ES-I3 (cell line): ENCODE results near the gene P3H1.
"Not testable (repeated sequence)": the region's sequence is repeated elsewhere in the genome, so short reads cannot be mapped to it uniquely, and the experiment has no call there.

Experiments
- H3K36me3 ChIP-seq: 2 replicates; pipeline ENCODE4 v1.6.1; 2013; ENCODE audit warnings: mild to moderate bottlenecking, low read length, control low read depth, moderate library complexity; ENCODE audit not compliant: insufficient read depth
- H3K4me1 ChIP-seq: 2 replicates; pipeline ENCODE4 v1.6.1; 2013; ENCODE audit warnings: mild to moderate bottlenecking, control low read depth, low read length; ENCODE audit not compliant: insufficient read depth
- H3K9ac ChIP-seq: 2 replicates; pipeline ENCODE4 v1.6.1; 2013; ENCODE audit warnings: low read depth, mild to moderate bottlenecking, low read length, moderate library complexity
- H3K9me3 ChIP-seq: 2 replicates; pipeline ENCODE4 v1.6.1; 2013; ENCODE audit warnings: mild to moderate bottlenecking, low read length, moderate library complexity; ENCODE audit not compliant: control insufficient read depth, insufficient read depth

The P3H1 gene

DNA sequence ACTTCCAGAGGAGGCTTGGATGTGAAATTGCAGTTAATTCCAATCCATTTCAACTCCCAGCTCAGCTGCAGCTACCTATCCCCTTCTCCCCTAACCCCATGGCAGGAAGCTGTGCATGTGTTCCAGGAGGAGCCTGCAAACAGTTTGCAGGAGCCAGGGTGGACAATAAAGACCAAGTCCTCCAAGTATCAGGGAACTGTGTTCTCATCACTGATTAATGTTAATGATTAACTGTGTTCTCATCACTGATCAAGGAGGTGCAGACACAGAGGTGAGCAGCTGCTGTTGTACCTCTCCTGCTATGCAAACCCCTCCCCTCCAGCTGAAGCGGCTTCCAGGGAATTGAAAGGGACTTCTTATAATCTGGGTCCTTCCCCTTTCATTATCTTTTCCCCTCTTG lies 46.0 kb downstream of the P3H1 start:
- Histone ChIP-seq H3K9me3 (no peaks in the 10 kb centered on the region), H3K9ac (no peak overlapping the region), H3K4me1 (0 out of 2 replicates have a peak, but pooled peaks cover 2% of the 10 kb centered on the region), H3K36me3 (no peaks in the 10 kb centered on the region)

DNA sequence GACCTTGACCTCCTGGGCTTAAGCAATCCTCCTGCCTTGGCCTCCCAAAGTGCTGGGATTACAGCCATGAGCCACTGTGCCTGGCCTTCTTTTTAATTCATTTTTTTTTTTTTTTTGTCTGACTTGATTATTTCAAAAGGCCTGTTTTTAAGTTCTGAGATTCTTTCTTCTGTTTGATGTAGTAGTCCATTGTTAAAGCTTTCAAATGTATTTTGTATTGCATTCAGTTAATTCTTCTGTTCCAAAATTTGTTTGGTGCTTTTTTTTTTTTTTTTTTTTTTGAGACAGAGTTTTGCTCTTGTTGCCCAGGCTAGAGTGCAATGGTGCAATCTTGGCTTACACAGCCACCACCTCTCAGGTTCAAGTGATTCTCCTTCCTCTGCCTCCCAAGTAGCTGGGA lies 52.4 kb downstream of the P3H1 start:
- not testable (repeated sequence) for H3K36me3 ChIP-seq

DNA sequence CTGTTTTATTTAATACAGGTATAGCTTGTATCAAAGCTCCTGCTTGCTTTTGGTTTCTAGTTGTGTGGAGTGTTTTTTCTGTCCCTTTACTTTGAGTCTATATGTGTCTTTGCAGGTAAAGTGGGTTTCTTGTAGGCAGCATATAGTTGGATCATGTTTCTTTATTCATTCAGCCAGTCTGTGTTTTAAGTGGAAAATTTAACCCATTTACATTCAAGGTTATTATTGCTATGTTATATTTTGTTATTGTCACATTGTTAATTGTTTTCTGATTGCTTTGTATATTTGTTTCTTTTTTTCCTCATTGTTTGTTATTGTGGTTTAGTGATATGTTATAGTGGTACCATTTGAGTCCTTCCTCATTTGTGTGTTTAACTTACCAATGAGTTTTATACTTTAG lies 53.5 kb downstream of the P3H1 start:
- H3K9me3 ChIP-seq, result no peaks in the 10 kb centered on the region; the same call in 1 of the 2 replicates
- H3K9ac ChIP-seq, result no peak overlapping the region
- no peaks in the 10 kb centered on the region for H3K4me1 ChIP-seq
- H3K36me3 ChIP-seq, result 0 out of 2 replicates have a peak, but pooled peaks cover 2% of the 10 kb centered on the region

More for the DNA sequence above, 52.4 kb downstream of the P3H1 start:
- H3K4me1 ChIP-seq, H3K9me3 ChIP-seq, H3K9ac ChIP-seq: not testable (repeated sequence)

- H3K9ac ChIP-seq, H3K4me1 ChIP-seq, H3K9me3 ChIP-seq, H3K36me3 ChIP-seq: not testable (repeated sequence)
These were observed 54.0 kb downstream of the P3H1 start for GRCh38 chr1:42712808-42713207.

- Histone ChIP-seq H3K9me3 (no peaks in the 10 kb centered on the region), H3K36me3 (peaks cover 27% of the 10 kb centered on the region), H3K4me1 (no peaks in the 10 kb centered on the region), H3K9ac (no peak overlapping the region)
These were observed 62.9 kb downstream of the P3H1 start for GRCh38 chr1:42703888-42704464.

GRCh38 chr1:42700006-42700405 lies 66.8 kb downstream of the P3H1 start:
- Histone ChIP-seq H3K9ac (no peak overlapping the region), H3K4me1 (no peaks in the 10 kb centered on the region), H3K9me3 (no peaks in the 10 kb centered on the region), H3K36me3 (peaks cover 58% of the 10 kb centered on the region)

GRCh38 chr1:42698081-42698813 lies 68.6 kb downstream of the P3H1 start:
- Histone ChIP-seq H3K36me3 (peaks cover 61% of the 10 kb centered on the region), H3K9me3 (no peaks in the 10 kb centered on the region), H3K4me1 (no peaks in the 10 kb centered on the region), H3K9ac (no peak overlapping the region)
